GM18909 (cell line): ENCODE measurements around the gene SLC1A2.

ENCODE experiments used
- ATAC-seq: cut with Tn5 transposase; IDR thresholded peaks from one replicate; pipeline ENCODE4 v1.9.1; 2021; ENCODE audit warnings: mild to moderate bottlenecking; ENCODE audit not compliant: unreplicated experiment, poor library complexity

The SLC1A2 gene

DNA sequence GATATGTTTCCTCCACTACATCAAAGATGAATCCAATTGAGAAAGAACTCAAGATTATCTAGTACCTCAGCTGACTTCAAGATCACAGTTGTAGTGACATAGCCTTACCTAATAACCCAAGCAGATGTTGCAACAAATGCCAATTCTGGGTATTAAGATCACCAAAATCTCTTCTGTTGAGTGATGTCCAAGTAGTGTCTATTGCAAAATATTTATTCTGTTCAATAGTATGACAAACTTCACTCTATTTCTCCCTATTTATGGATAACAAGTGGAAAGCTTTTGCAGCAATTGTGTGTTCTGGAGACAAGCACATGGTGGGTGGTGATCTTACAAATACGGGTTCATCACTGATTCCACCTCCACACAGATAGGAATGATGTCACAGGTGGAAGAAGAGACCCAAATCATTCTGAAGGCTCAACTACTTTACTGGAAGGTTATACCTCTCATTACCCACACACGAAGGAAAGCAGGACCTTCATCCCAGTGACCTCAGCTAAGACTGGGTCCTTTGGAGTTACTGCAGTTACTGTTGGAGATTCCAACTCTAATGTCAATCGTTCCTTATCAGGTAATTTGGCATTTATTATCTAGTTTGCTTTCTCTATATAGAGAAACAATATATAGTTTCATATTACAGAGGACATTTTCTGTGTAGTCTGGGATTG lies 208.3 kb downstream of the SLC1A2 start:
- ATAC-seq = no peak

DNA sequence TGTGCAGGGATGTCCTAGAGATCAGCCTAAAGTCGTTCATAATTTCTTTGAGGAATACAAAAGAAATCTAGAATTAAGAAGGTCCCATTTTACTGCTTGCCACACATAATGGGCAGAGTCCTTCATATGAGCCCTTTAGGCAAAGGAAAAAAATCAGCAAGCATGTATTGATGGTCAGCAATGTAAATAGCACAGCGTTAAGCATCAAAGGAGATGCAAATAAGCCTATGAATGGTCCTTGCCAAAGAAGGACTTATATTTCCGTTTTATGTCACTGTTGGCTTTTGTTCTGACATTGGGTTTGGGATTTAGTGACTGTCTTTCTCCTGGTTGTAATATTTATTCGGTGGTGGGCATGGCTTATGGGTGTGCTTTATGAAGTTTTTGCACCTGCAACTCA lies 210.6 kb downstream of the SLC1A2 start:
- no peak for ATAC-seq

DNA sequence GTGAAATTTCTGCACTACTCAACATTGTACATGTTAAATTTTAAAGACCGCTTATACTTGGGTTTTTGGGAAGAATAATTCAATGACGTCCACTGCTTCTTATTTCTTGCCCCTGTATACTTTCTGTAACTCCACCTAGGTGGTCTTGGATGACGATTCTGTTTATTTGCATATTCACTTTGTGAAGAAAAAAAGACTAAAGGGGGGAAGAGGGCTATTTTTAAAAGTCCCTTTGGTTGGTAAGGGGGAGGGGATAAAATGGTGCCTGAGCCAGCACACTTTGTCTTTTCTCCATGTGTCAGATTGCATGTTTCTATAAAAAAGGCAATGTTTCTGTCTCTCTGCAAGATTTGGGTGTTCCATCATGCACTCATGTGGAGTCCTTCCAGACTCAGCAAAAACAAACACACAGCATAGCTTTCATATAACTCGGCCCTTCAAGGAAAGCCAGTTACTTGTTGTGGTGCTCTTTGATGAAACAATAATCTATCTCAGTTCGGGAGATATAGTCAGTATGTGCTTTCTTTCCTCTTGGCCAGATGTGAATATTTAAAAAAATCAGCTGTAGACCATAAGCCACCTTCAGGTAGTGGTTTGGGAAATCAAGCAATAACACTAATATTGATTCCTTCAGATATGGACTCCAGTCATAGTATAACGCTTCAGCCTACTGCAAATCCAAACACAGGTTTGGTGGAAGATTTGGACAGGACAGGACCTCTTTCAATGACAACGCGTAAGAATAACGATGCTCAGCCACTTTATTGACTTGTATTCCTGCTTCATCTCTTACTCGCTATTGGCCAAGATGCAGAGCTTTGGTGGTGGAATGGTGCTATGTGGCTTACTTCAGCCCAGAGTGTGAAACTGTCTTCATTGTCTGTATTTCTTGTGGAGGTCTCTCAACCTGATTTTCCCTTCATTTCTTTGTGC lies 211.6 kb downstream of the SLC1A2 start:
- no peak for ATAC-seq

DNA sequence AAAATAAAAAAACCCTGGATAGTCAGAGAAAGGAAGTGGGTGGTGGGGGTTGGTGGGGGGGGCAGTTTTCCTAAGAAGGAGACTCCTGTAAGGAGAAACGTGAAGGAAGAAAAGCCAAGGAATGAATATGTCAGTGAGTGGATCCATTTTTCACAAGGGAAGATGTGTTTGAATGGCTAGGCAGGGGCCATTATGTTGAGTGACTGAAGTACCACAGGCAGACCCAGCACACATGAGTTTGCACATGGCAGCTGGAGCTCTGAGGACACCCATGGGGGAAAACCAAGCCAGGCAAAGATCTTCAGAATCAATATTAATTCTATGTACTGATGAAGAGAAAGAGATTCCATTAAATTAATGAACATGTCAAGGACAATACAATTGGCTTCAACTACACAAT lies 212.7 kb downstream of the SLC1A2 start:
- ATAC-seq = no peak

DNA sequence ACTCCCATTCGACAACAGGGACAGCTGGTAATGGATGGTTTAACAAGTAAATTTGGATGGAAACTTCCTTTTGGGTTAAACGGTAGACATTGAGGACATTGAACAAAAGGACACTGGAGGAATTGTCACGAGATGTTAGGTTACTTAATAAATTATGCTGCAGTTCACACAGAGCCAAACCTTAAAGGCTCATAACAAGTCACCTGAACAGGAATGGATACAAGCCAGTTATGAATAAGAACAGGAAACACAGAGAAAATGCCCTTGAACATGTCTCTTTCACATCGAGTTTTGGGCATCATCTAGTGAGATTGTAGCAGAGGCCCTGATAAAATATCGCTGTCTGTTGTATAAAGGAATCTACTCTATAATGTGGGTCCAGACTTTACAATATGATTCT lies 214.7 kb downstream of the SLC1A2 start:
- ATAC-seq = no peak
